ENCODE results near the gene MED13L. TPM values are rescaled to one million over a fixed set of nuclear protein-coding genes. Genes with fewer than 3 reads are reported as not detected.

The MED13L gene
- total and polyA plus RNA-seq, 9 donors = 47.8 to 198 (median 156) TPM

- intact Hi-C loops (cut with DNase I) = no loop called here
- H3K4me1 ChIP-seq (ENCODE audit: insufficient read depth) = peaks cover 11% of the 10 kb centered on the region
- 62 to 68% (median 62%) methylated on average over 4 of the region's 4 CpGs for WGBS, 3 donors
Observed at GRCh38 chr12:116059904-116060303, 217.6 kb downstream of the MED13L start.

GRCh38 chr12:116058574-116058973 lies 218.9 kb downstream of the MED13L start:
- TF ChIP-seq, protein P1, sequence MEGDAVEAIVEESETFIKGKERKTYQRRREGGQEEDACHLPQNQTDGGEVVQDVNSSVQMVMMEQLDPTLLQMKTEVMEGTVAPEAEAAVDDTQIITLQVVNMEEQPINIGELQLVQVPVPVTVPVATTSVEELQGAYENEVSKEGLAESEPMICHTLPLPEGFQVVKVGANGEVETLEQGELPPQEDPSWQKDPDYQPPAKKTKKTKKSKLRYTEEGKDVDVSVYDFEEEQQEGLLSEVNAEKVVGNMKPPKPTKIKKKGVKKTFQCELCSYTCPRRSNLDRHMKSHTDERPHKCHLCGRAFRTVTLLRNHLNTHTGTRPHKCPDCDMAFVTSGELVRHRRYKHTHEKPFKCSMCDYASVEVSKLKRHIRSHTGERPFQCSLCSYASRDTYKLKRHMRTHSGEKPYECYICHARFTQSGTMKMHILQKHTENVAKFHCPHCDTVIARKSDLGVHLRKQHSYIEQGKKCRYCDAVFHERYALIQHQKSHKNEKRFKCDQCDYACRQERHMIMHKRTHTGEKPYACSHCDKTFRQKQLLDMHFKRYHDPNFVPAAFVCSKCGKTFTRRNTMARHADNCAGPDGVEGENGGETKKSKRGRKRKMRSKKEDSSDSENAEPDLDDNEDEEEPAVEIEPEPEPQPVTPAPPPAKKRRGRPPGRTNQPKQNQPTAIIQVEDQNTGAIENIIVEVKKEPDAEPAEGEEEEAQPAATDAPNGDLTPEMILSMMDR (IDR thresholded peaks at IDR 0.05) = no peak
- TF ChIP-seq POLR2A (IDR thresholded peaks at IDR 0.05) (no peak), EP300 (IDR thresholded peaks at IDR 0.05) (no peak)
- intact Hi-C loops (cut with DNase I) = no loop called here
- Histone ChIP-seq H3K9me3 (no peaks in the 10 kb centered on the region), H3K27me3 (no peaks in the 10 kb centered on the region), H3K27ac (no peak overlapping the region), H3K36me3 (no peaks in the 10 kb centered on the region), H3K4me3 (no peak overlapping the region), H3K4me1 (ENCODE audit: insufficient read depth) (peaks cover 12% of the 10 kb centered on the region)
- DNase-seq = no peak
- WGBS, 3 donors = 41 to 43% (median 41%) methylated on average over 3 of the region's 3 CpGs

More at GRCh38 chr12:116059904-116060303, 217.6 kb downstream of the MED13L start:
- DNase-seq = no peak
- no peak overlapping the region for H3K27ac ChIP-seq
- no peaks in the 10 kb centered on the region for H3K9me3 ChIP-seq
- H3K36me3 ChIP-seq = no peaks in the 10 kb centered on the region
- H3K4me3 ChIP-seq = no peak overlapping the region
- TF ChIP-seq, protein P1 (IDR thresholded peaks at IDR 0.05) = no peak
- TF ChIP-seq EP300 (IDR thresholded peaks at IDR 0.05) (no peak), POLR2A (IDR thresholded peaks at IDR 0.05) (no peak)
- H3K27me3 ChIP-seq = no peaks in the 10 kb centered on the region

GRCh38 chr12:116057356-116057755 lies 220.1 kb downstream of the MED13L start:
- Histone ChIP-seq H3K27me3 (no peaks in the 10 kb centered on the region), H3K36me3 (no peaks in the 10 kb centered on the region), H3K27ac (no peak overlapping the region), H3K9me3 (no peaks in the 10 kb centered on the region), H3K4me1 (ENCODE audit: insufficient read depth) (peaks cover 9% of the 10 kb centered on the region), H3K4me3 (no peak overlapping the region)
- DNase-seq = no peak
- 79 to 81% (median 79%) methylated on average over 3 of the region's 3 CpGs for WGBS, 3 donors
- intact Hi-C loops (cut with DNase I) = no loop called here
- TF ChIP-seq, protein P1 (IDR thresholded peaks at IDR 0.05) = no peak

DNA sequence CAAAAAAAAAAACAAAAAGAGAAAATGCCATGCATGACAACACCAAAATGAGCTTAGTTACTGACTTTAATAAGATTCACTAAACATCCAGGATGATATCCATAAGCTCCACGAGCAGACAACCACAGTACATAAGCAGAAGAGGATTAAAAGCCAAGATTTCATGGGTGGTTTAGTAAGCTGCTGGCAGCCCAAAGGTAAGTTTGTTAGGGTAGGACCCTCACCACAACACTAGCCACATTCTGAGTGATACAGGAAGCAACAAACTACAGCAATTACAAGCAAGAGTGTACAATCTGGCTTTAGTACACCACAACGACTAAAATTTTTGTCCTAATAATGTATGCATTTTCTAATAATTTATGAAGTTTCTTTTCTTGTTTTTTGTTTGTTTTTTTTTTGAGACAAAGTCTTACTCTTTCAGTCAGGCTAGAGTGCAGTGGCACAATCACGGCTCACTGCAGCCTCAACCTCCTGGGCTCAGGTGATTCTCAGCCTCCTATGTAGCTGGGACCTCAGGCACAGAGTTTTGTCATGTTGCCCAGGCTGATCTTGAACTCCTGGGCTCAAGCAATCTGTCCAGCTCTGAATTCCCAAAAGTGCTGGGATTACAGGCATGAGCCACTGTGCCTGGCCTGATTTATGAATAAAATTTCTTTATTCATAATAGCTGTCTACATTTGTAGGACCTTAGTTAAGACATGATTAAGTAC lies 221.4 kb downstream of the MED13L start:
- WGBS, 3 donors = 82 to 84% (median 83%) methylated on average over 3 of the region's 3 CpGs
- intact Hi-C loops (cut with DNase I) = no loop called here
- H3K4me1 ChIP-seq (ENCODE audit: insufficient read depth) = peaks cover 5% of the 10 kb centered on the region

DNA sequence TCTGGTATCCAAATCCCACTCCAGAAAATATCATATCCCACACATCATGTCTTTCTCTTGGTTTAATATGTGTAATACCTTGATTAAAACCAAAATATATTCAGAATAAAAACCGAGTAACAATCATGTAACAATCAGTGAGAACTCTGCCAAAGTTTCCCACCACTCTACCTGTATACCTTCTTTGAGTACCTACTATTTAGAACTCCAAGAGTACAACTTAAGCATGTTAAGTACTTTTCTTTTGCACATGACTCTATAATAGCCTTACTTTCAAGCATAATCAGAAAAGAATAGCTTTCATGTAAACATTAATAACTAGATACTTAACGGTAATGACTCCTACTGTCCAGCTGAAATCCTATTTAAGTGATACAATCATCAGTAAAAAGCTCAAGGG lies 223.2 kb downstream of the MED13L start:
- H3K27me3 ChIP-seq = no peaks in the 10 kb centered on the region
- TF ChIP-seq, protein P1 (IDR thresholded peaks at IDR 0.05) = no peak
- TF ChIP-seq POLR2A (IDR thresholded peaks at IDR 0.05) (no peak), EP300 (IDR thresholded peaks at IDR 0.05) (no peak)
- 72 to 76% (median 72%) methylated on average over 2 of the region's 2 CpGs for WGBS, 3 donors
- intact Hi-C loops (cut with DNase I) = no loop called here
- no peaks in the 10 kb centered on the region for H3K36me3 ChIP-seq
- no peak overlapping the region for H3K4me3 ChIP-seq
- H3K4me1 ChIP-seq (ENCODE audit: insufficient read depth) = peaks cover 9% of the 10 kb centered on the region
- no peaks in the 10 kb centered on the region for H3K9me3 ChIP-seq
- H3K27ac ChIP-seq = no peak overlapping the region
- no peak for DNase-seq

More for the DNA sequence above, 221.4 kb downstream of the MED13L start:
- DNase-seq = no peak
- TF ChIP-seq POLR2A (IDR thresholded peaks at IDR 0.05) = no peak
- Histone ChIP-seq H3K27ac (no peak overlapping the region), H3K9me3 (no peaks in the 10 kb centered on the region), H3K27me3 (no peaks in the 10 kb centered on the region), H3K4me3 (no peak overlapping the region), H3K36me3 (no peaks in the 10 kb centered on the region)
